Trophoblast cell (in vitro differentiated cells and primary cell): ENCODE measurements around the gene AKAP13.
A peak's percentile ranks its signal among the peaks of the same experiment; 100 is the strongest.
"Not testable (repeated sequence)": the region's sequence is repeated elsewhere in the genome, so short reads cannot be mapped to it uniquely, and the experiment has no call there.

Experiments used
- DNase-seq, 2 donors: peaks; one replicate each; pipeline ENCODE4 v3.0.0-alpha.2; 2016
- H2AFZ ChIP-seq: 2 replicates; pipeline ENCODE4 v1.6.1; 2013; ENCODE audit warnings: low read length, moderate library complexity, mild to moderate bottlenecking; ENCODE audit not compliant: insufficient read depth, poor library complexity
- H2AK5ac ChIP-seq: 2 replicates; pipeline ENCODE4 v1.6.1; 2013; ENCODE audit warnings: mild to moderate bottlenecking, low read length
- H2BK120ac ChIP-seq: 2 replicates; pipeline ENCODE4 v1.6.1; 2013; ENCODE audit warnings: low read length, mild to moderate bottlenecking, moderate library complexity; ENCODE audit not compliant: insufficient read depth, poor library complexity
- H2BK12ac ChIP-seq: 2 replicates; pipeline ENCODE4 v1.6.1; 2013; ENCODE audit warnings: mild to moderate bottlenecking, low read length, moderate library complexity
- H2BK5ac ChIP-seq: 2 replicates; pipeline ENCODE4 v1.6.1; 2013; ENCODE audit warnings: low read length, low read depth, moderate library complexity, mild to moderate bottlenecking; ENCODE audit not compliant: poor library complexity
- H3K14ac ChIP-seq: 2 replicates; pipeline ENCODE4 v1.6.1; 2013; ENCODE audit warnings: mild to moderate bottlenecking, low read length
- H3K18ac ChIP-seq: 2 replicates; pipeline ENCODE4 v1.6.1; 2013; ENCODE audit warnings: mild to moderate bottlenecking, low read length
- H3K23ac ChIP-seq: 2 replicates; pipeline ENCODE4 v1.6.1; 2013; ENCODE audit warnings: low read length
- H3K27ac ChIP-seq: 2 replicates; pipeline ENCODE4 v1.5.1; 2013; ENCODE audit warnings: low read depth, mild to moderate bottlenecking, inconsistent platforms, low read length, moderate library complexity
- H3K27me3 ChIP-seq: 2 replicates; pipeline ENCODE4 v1.6.1; 2013; ENCODE audit warnings: inconsistent platforms, mild to moderate bottlenecking, low read length, moderate library complexity; ENCODE audit not compliant: insufficient read depth
- H3K36me3 ChIP-seq, 2 experiments: 1 replicate in 1 of 2; 2 replicates in 1 of 2; pipeline ENCODE4 v1.6.1; 2013; ENCODE audit warnings: low read length in 2 of 2, mild to moderate bottlenecking in 2 of 2, moderate library complexity in 1 of 2; ENCODE audit not compliant: insufficient read depth in 2 of 2, control insufficient read depth in 1 of 2
- H3K4ac ChIP-seq: 2 replicates; pipeline ENCODE4 v1.6.1; 2013; ENCODE audit warnings: low read depth, mild to moderate bottlenecking, low read length, moderate library complexity
- H3K4me1 ChIP-seq, 2 experiments: 1 replicate in 1 of 2; 2 replicates in 1 of 2; pipeline ENCODE4 v1.6.1; 2013; ENCODE audit warnings: low read length in 2 of 2, mild to moderate bottlenecking in 2 of 2, moderate library complexity in 1 of 2; ENCODE audit not compliant: insufficient read depth in 2 of 2, control insufficient read depth in 1 of 2
- H3K4me2 ChIP-seq: 2 replicates; pipeline ENCODE4 v1.6.1; 2013; ENCODE audit warnings: inconsistent platforms, mild to moderate bottlenecking, low read length, moderate library complexity
- H3K4me3 ChIP-seq: 2 replicates; pipeline ENCODE4 v1.5.1; 2013; ENCODE audit warnings: mild to moderate bottlenecking, low read depth, low read length, inconsistent platforms
- H3K79me1 ChIP-seq: one replicate; pipeline ENCODE4 v1.6.1; 2013; ENCODE audit warnings: low read length
- H3K79me2 ChIP-seq: 2 replicates; pipeline ENCODE4 v1.6.1; 2013; ENCODE audit warnings: low read length, mild to moderate bottlenecking; ENCODE audit not compliant: control insufficient read depth, insufficient read depth, poor library complexity
- H3K9ac ChIP-seq: 2 replicates; pipeline ENCODE4 v1.6.1; 2013; ENCODE audit warnings: mild to moderate bottlenecking, low read length
- H3K9me3 ChIP-seq: 2 replicates; pipeline ENCODE4 v1.6.1; 2013; ENCODE audit warnings: low read depth, mild to moderate bottlenecking, control low read depth, inconsistent platforms, low read length; ENCODE audit not compliant: insufficient read depth
- H4K12ac ChIP-seq: 2 replicates; pipeline ENCODE4 v1.6.1; 2013; ENCODE audit warnings: low read depth, mild to moderate bottlenecking, low read length, moderate library complexity
- H4K8ac ChIP-seq: 2 replicates; pipeline ENCODE4 v1.6.1; 2013; ENCODE audit warnings: low read depth, mild to moderate bottlenecking, low read length, moderate library complexity
- H4K91ac ChIP-seq: one replicate; pipeline ENCODE4 v1.6.1; 2013; ENCODE audit warnings: low read depth, mild to moderate bottlenecking, low read length, moderate library complexity
- WGBS: extraction: QIAGEN DNeasy Blood & Tissue Kit; methylation state at CpG from one replicate; pipeline ENCODE4 v1.1.7; 2013; ENCODE audit warnings: missing lambda C conversion rate; ENCODE audit not compliant: insufficient read length, insufficient coverage; ENCODE audit errors: extremely low coverage; 5-methylcytosine and 5-hydroxymethylcytosine counted together

Gene AKAP13

DNA sequence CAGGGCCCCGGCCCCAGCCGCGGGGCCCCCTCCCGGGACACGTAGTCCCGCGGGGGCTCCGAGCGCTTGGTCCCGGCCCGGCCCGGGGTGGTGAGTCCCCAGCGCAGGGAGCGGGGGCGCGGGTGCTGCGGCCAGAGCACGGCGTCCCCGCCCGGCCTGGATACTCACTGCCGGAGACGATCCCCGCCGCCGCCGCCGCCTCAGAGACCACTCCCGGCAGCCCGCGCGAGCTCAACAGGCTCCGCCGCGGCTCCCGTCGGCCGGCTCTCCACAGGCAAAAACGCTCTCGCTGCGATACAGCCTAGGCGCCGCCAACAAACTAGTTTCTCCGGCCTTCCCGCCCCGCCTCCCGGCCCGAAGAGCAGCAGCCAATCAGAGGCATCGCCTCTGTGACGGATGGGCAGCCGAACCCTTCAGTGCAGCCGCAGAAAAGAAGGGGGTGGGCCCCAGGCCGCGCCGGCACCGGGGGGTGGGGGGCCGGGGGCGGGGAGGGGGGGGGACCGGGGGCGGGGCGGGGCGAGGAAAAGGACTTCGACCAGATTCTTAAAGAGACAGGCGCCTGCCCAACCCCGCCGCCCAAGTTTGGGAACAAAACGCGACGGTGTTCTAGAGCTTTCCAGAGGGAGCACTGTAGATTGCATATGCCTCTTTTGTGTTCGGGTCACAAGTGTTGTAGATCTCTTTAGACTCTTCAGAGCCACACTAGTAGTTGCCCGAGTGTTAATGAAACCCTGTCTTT is 414.4 kb downstream of the AKAP13 start, which contains the start of gene KLHL25:
Gene KLHL25 (minus strand): TSS at position 328 of the 739 bp plus-strand sequence. CDS start 25,115 bp downstream, outside the sequence.
- H4K8ac ChIP-seq: peak within 1 kb of the TSS; percentile 87
- H3K4ac ChIP-seq: peak within 1 kb of the TSS; percentile 30
- WGBS: no CpG with 5 or more reads among the region's 71 CpGs
- H3K36me3 ChIP-seq: no peaks in the 10 kb centered on the region
- peaks cover 6% of the 10 kb centered on the region for H3K79me2 ChIP-seq
- H2BK5ac ChIP-seq: peak within 1 kb of the TSS; percentile 68
- H3K4me2 ChIP-seq: peak within 1 kb of the TSS; percentile 95
- peak within 1 kb of the TSS; percentile 84 for H3K14ac ChIP-seq
- H3K4me3 ChIP-seq: peak within 1 kb of the TSS; percentile 87
- H3K23ac ChIP-seq: no peak within 1 kb of the TSS
- H2AFZ ChIP-seq: peak within 1 kb of the TSS; percentile 81
- peak within 1 kb of the TSS; percentile 67 for H4K91ac ChIP-seq
- H3K27me3 ChIP-seq: no peaks in the 10 kb centered on the region
- H3K27ac ChIP-seq: peak within 1 kb of the TSS; percentile 72
- H2BK120ac ChIP-seq: peak within 1 kb of the TSS; percentile 82
- peaks cover 9% of the 10 kb centered on the region for H3K79me1 ChIP-seq
- peaks cover 5 to 16% of the 10 kb centered on the region in 2 experiments for H3K4me1 ChIP-seq
- DNase-seq: peak; percentile 93 to 96
- no peak within 1 kb of the TSS for H2BK12ac ChIP-seq
- H2AK5ac ChIP-seq: no peak within 1 kb of the TSS
- H4K12ac ChIP-seq: no peak within 1 kb of the TSS
- H3K18ac ChIP-seq: peak within 1 kb of the TSS; percentile 66
- peak within 1 kb of the TSS; percentile 64 for H3K9ac ChIP-seq
- no peaks in the 10 kb centered on the region for H3K9me3 ChIP-seq

- Histone ChIP-seq H3K9ac (no peak overlapping the region), H4K8ac (peak overlapping the region; percentile 87), H2BK5ac (peak overlapping the region; percentile 43), H4K91ac (peak overlapping the region; percentile 58), H3K27ac (no peak overlapping the region), H3K27me3 (no peaks in the 10 kb centered on the region), H3K18ac (no peak overlapping the region), H2BK120ac (peak overlapping the region; percentile 69), H3K4me1 (peaks cover 5 to 16% of the 10 kb centered on the region in 2 experiments), H3K9me3 (no peaks in the 10 kb centered on the region), H3K14ac (no peak overlapping the region), H3K23ac (no peak overlapping the region), H2AK5ac (no peak overlapping the region), H4K12ac (no peak overlapping the region), H3K4me2 (peak overlapping the region; percentile 60), H3K4me3 (no peak overlapping the region), H2AFZ (peak overlapping the region; percentile 81), H3K79me1 (peaks cover 9% of the 10 kb centered on the region), H3K79me2 (peaks cover 6% of the 10 kb centered on the region), H3K36me3 (no peaks in the 10 kb centered on the region), H3K4ac (no peak overlapping the region), H2BK12ac (no peak overlapping the region)
- WGBS: no CpG with 5 or more reads among the region's 15 CpGs
- DNase-seq: peak in 1 of 2 donors; percentile 18
These were observed 415.2 kb downstream of the AKAP13 start for GRCh38 chr15:85795337-85796305.

GRCh38 chr15:85796371-85796770 is 416.0 kb downstream of the AKAP13 start:
- H3K4ac ChIP-seq, H2AK5ac ChIP-seq: not testable (repeated sequence)

More at GRCh38 chr15:85796371-85796770, 416.0 kb downstream of the AKAP13 start:
- H3K9ac ChIP-seq, H3K79me2 ChIP-seq, H3K23ac ChIP-seq, H3K79me1 ChIP-seq, H2BK12ac ChIP-seq, H4K91ac ChIP-seq, DNase-seq, H2BK120ac ChIP-seq, H3K18ac ChIP-seq, H3K4me2 ChIP-seq, H4K12ac ChIP-seq, H3K4me3 ChIP-seq, H4K8ac ChIP-seq, H3K9me3 ChIP-seq, H3K14ac ChIP-seq, H3K27ac ChIP-seq, H2BK5ac ChIP-seq, H2AFZ ChIP-seq, H3K27me3 ChIP-seq, H3K36me3 ChIP-seq: not testable (repeated sequence)
- peaks cover 5 to 16% of the 10 kb centered on the region in 2 experiments for H3K4me1 ChIP-seq
- no CpG with 5 or more reads among the region's 7 CpGs for WGBS
